Endodermal cell (in vitro differentiated cells): ENCODE data around the gene SLC6A5. TPM values are rescaled to one million over a fixed set of nuclear protein-coding genes. Genes with fewer than 3 reads are reported as not detected.

Source experiments
- DNase-seq: peaks from one replicate; pipeline ENCODE4 v3.0.0-alpha.2; 2017
- H3K27ac ChIP-seq: 2 replicates; pipeline ENCODE4 v1.5.1; 2013; ENCODE audit warnings: mild to moderate bottlenecking, low read depth, low read length, moderate library complexity
- H3K27me3 ChIP-seq: 2 replicates; pipeline ENCODE4 v1.6.1; 2013; ENCODE audit warnings: mild to moderate bottlenecking, low read length, moderate library complexity; ENCODE audit not compliant: insufficient read depth, control insufficient read depth, poor library complexity, severe bottlenecking
- H3K36me3 ChIP-seq: 2 replicates; pipeline ENCODE4 v1.7.0; 2013; ENCODE audit warnings: mild to moderate bottlenecking, low read length, moderate library complexity; ENCODE audit not compliant: control insufficient read depth, insufficient read depth
- H3K4me1 ChIP-seq: one replicate; pipeline ENCODE4 v1.7.0; 2013; ENCODE audit warnings: low read length; ENCODE audit not compliant: control insufficient read depth, insufficient read depth
- H3K4me3 ChIP-seq: 2 replicates; pipeline ENCODE4 v1.5.1; 2013; ENCODE audit warnings: mild to moderate bottlenecking, low read length, moderate library complexity
- H3K9ac ChIP-seq: 2 replicates; pipeline ENCODE4 v1.6.1; 2013; ENCODE audit warnings: mild to moderate bottlenecking, low read length, moderate library complexity; ENCODE audit not compliant: poor library complexity, severe bottlenecking; ENCODE audit errors: extremely low read depth
- H3K9me3 ChIP-seq: 2 replicates; pipeline ENCODE4 v1.6.1; 2013; ENCODE audit warnings: mild to moderate bottlenecking, low read length, moderate library complexity; ENCODE audit not compliant: control insufficient read depth
- H3K27ac Mint-ChIP-seq: 2 replicates; pipeline ENCODE4 v1.8.0; 2020; ENCODE audit warnings: mixed read lengths
- H3K27me3 Mint-ChIP-seq: 2 replicates; pipeline ENCODE4 v1.8.0; 2021; ENCODE audit warnings: mild to moderate bottlenecking, mixed read lengths; ENCODE audit not compliant: insufficient read depth
- H3K36me3 Mint-ChIP-seq: 2 replicates; pipeline ENCODE4 v1.8.0; 2020; ENCODE audit warnings: low read depth, mixed read lengths
- H3K4me1 Mint-ChIP-seq: 2 replicates; pipeline ENCODE4 v1.8.0; 2020; ENCODE audit warnings: mixed read lengths
- H3K4me3 Mint-ChIP-seq: 2 replicates; pipeline ENCODE4 v1.8.0; 2020; ENCODE audit warnings: mild to moderate bottlenecking, moderate library complexity, mixed read lengths
- H3K9me3 Mint-ChIP-seq: 2 replicates; pipeline ENCODE4 v1.8.0; 2020; ENCODE audit warnings: mild to moderate bottlenecking, mixed read lengths
- CTCF ChIP-seq: fragments of 200-600 bp; sonication (generic); conservative IDR thresholded peaks from 2 replicates; pipeline ENCODE4 v1.5.0; 2021; ENCODE audit warnings: antibody characterized with exemption, mild to moderate bottlenecking
- WGBS, 2 experiments: methylation state at CpG; one replicate each; pipeline versions ENCODE4 v1.1.5 to v1.1.7; 2013; ENCODE audit warnings: missing lambda C conversion rate in 2 of 2, mixed read lengths in 1 of 2; ENCODE audit not compliant: insufficient coverage in 1 of 2, insufficient read length in 1 of 2; 5-methylcytosine and 5-hydroxymethylcytosine counted together
- total RNA-seq, 2 donors: library from RNA; stranded (reverse); fragmentation: NEBNext Ultra II Directional in 1 of 2; extraction: Animal tissue kit (Norgen Biotek cat#: 25700) in 1 of 2; gene quantifications; 2 replicates in 1 of 2; 3 replicates in 1 of 2; pipeline ENCODE4 v1.2.1, GENCODE V29; 2021

SLC6A5 gene
- total RNA-seq, 2 donors from 2014 or later: not detected

GRCh38 chr11:20647976-20648565 lies 48.7 kb downstream of the SLC6A5 start:
- H3K27ac ChIP-seq: no peak overlapping the region
- H3K27me3 ChIP-seq: peaks cover 12% of the 10 kb centered on the region
- 41 to 44% methylated on average over 4 of the region's 4 CpGs for WGBS, 2 experiments
- no peak overlapping the region for H3K9ac ChIP-seq
- peak; percentile 93 for TF ChIP-seq CTCF
- peaks cover 46% of the 10 kb centered on the region for H3K27me3 Mint-ChIP-seq
- DNase-seq: peak; percentile 86
- H3K4me3 ChIP-seq: no peak overlapping the region
- H3K9me3 ChIP-seq: no peaks in the 10 kb centered on the region
- no peaks in the 10 kb centered on the region for H3K36me3 ChIP-seq
- no peaks in the 10 kb centered on the region for H3K9me3 Mint-ChIP-seq
- no peaks in the 10 kb centered on the region for H3K36me3 Mint-ChIP-seq
- H3K4me1 Mint-ChIP-seq: no peaks in the 10 kb centered on the region
- no peaks in the 10 kb centered on the region for H3K4me1 ChIP-seq
- H3K4me3 Mint-ChIP-seq: no peak overlapping the region
- H3K27ac Mint-ChIP-seq: no peak overlapping the region

GRCh38 chr11:20652150-20652806 lies 52.9 kb downstream of the SLC6A5 start:
- no peaks in the 10 kb centered on the region for H3K4me1 Mint-ChIP-seq
- Histone ChIP-seq H3K9me3 (no peaks in the 10 kb centered on the region), H3K4me3 (no peak overlapping the region), H3K27me3 (peaks cover 54% of the 10 kb centered on the region), H3K36me3 (no peaks in the 10 kb centered on the region), H3K27ac (no peak overlapping the region), H3K4me1 (no peaks in the 10 kb centered on the region), H3K9ac (no peak overlapping the region)
- WGBS, 2 experiments: 86 to 92% methylated on average over 12 to 13 of the region's 13 CpGs
- H3K27ac Mint-ChIP-seq: no peak overlapping the region
- H3K9me3 Mint-ChIP-seq: no peaks in the 10 kb centered on the region
- TF ChIP-seq CTCF: no peak
- no peaks in the 10 kb centered on the region for H3K36me3 Mint-ChIP-seq
- peaks cover 60% of the 10 kb centered on the region for H3K27me3 Mint-ChIP-seq
- no peak overlapping the region for H3K4me3 Mint-ChIP-seq
- no peak for DNase-seq

GRCh38 chr11:20654038-20654437 lies 54.6 kb downstream of the SLC6A5 start:
- no peak overlapping the region for H3K27ac ChIP-seq
- Mint-ChIP-seq H3K4me1 (peaks cover 6% of the 10 kb centered on the region), H3K36me3 (no peaks in the 10 kb centered on the region), H3K4me3 (no peak overlapping the region), H3K27me3 (peaks cover 70% of the 10 kb centered on the region), H3K27ac (no peak overlapping the region), H3K9me3 (no peaks in the 10 kb centered on the region)
- H3K27me3 ChIP-seq: peaks cover 69% of the 10 kb centered on the region
- no peaks in the 10 kb centered on the region for H3K36me3 ChIP-seq
- H3K9me3 ChIP-seq: no peaks in the 10 kb centered on the region
- no peaks in the 10 kb centered on the region for H3K4me1 ChIP-seq
- 96 to 100% methylated on average over 1 to 2 of the region's 3 CpGs for WGBS, 2 experiments
- no peak for TF ChIP-seq CTCF
- H3K9ac ChIP-seq: no peak overlapping the region
- H3K4me3 ChIP-seq: no peak overlapping the region
- no peak for DNase-seq
